ENCODE measurements around the gene CHD5. TPM values are rescaled to one million over a fixed set of nuclear protein-coding genes. Genes with fewer than 3 reads are reported as not detected.
A peak's percentile ranks its signal among the peaks of the same experiment; 100 is the strongest.

Gene CHD5
- total RNA-seq, 2 donors from 2014 or later: 0.47 to 0.59 TPM

DNA sequence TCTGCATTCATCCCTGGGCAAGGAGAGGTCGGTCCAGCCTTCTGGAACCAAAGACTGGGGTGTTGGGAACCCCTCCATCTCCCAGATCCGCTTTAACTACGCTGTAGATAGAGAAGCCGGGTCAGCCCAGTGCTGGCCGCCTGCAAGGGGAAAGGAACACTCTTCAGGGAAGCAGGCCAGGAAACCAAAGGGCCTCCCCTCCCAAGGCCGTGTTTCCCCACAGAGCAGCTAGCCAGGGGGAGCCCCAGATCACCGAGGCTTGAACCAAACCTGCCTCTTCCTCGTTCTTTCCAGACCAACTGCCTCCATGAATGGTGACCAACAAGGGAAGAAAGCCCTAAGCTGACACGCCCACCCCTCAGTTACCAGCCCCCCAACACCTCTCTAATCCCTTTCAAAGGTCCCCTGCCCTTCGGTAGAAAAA lies 1.2 kb upstream of the CHD5 start:
- ATAC-seq (no peak), DNase-seq (ENCODE audit: low spot score in 2 of 2) (no peak)
- no peak overlapping the region for H3K27ac Mint-ChIP-seq
- peaks cover 7 to 10% of the 10 kb centered on the region in 2 donors for H3K36me3 Mint-ChIP-seq
- no peaks in the 10 kb centered on the region for H3K9me3 Mint-ChIP-seq

- no peak for DNase-seq (ENCODE audit: low spot score in 2 of 2)
- Mint-ChIP-seq H3K9me3 (no peaks in the 10 kb centered on the region), H3K36me3 (peaks cover 3 to 10% of the 10 kb centered on the region in 2 donors), H3K27ac (no peak overlapping the region)
- ATAC-seq: peak in 1 of 2 donors; percentile 25
These were observed 688 bp upstream of the CHD5 start for GRCh38 chr1:6180707-6181311.

GRCh38 chr1:6179564-6180175 lies 451 bp downstream of the CHD5 start:
- H3K27ac Mint-ChIP-seq: no peak overlapping the region
- DNase-seq (ENCODE audit: low spot score in 2 of 2): no peak
- H3K36me3 Mint-ChIP-seq: peaks cover 0 to 10% of the 10 kb centered on the region in 2 donors
- ATAC-seq: peak in 1 of 2 donors; percentile 8
- H3K9me3 Mint-ChIP-seq: no peaks in the 10 kb centered on the region

DNA sequence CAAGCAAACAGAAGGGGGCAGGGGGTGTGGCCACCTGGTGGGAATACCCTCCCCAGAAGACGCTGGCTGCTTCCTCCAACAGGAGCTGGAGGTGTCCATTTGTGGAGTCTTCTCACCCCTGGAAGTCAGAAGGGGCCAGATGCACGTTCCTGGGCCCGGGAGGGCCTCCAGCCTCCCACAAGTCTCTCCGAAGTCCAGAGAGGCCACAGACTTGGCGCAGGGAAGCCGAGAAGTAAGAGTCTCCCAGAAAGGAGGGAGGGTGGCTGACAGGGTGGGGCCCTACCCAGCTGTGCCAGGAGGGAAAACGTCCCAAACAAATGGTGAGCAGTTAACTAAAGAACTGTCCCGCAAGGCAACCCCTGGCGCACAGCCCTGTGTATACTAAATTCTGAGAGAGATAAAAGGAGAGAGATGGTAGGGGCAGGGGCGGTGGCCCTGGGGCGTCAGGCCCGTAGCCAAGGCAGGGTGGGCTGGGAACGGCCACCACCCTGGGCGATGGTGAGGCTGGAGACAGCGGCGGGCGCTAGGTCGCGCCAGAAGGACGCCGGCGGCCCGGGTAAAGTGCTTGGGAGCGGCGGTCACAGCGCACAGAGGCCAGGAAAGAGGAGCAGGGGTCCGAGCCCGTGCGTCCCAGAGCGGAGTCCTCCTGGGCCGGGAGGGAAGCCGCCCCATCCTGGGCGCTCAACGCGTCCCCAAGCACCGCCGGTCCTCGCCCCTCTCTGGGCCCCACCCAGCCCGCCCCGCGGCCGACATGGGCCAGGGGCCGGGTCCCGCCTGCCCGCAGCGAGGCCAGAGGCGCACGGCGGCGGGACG lies 1.2 kb downstream of the CHD5 start:
- Mint-ChIP-seq H3K36me3 (peaks cover 0 to 10% of the 10 kb centered on the region in 2 donors), H3K9me3 (no peaks in the 10 kb centered on the region), H3K27ac (no peak overlapping the region)
- DNase-seq (ENCODE audit: low spot score in 2 of 2) (no peak), ATAC-seq (peak in 1 of 2 donors; percentile 12)

- DNase-seq (ENCODE audit: low spot score in 2 of 2) (no peak), ATAC-seq (no peak)
- H3K27ac Mint-ChIP-seq: no peak overlapping the region
- no peaks in the 10 kb centered on the region for H3K9me3 Mint-ChIP-seq
- peaks cover 0 to 7% of the 10 kb centered on the region in 2 donors for H3K36me3 Mint-ChIP-seq
These were observed 2.3 kb downstream of the CHD5 start for GRCh38 chr1:6177681-6178380.

DNA sequence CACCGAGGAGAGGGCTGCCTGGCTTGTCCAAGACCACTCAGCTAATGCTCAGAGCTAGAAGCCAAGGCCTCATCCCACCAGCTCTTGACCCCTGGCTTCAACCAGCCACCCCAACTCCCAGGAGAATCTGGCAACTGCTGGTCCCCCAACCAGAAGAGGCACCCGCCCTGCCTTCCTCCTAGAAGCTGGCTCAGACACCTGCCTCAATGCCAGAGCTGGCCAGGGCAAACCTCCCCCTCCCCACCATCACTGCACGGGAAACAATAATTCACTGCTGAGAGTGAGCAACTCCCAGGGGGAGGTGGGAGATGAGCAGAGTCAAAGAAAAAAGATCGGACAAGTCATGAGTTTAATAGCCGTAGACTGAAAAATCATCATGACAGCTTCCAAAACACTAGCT lies 3.3 kb downstream of the CHD5 start:
- Mint-ChIP-seq H3K36me3 (peaks cover 0 to 6% of the 10 kb centered on the region in 2 donors), H3K9me3 (no peaks in the 10 kb centered on the region), H3K27ac (no peak overlapping the region)
- no peak for DNase-seq (ENCODE audit: low spot score in 2 of 2)
- no peak for ATAC-seq

DNA sequence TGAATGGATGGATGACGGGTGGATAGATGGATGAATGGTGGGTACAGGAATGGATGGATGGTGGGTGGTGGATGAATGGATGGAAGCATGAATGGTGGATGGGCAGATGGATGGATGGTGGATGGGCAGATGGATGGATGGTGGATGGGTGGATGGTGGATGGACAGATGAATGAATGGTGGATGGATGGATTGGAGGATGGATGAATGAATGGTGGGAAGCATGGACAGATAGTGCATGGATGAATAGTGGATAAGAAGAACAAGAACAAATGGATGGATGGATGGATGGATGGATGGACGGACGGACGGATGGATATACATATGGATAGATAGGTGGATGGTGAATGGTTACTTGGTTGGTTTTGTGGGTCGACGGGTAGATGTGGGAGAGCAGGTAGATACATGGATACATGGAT lies 4.7 kb downstream of the CHD5 start:
- H3K36me3 Mint-ChIP-seq: peaks cover 0 to 6% of the 10 kb centered on the region in 2 donors
- no peak overlapping the region for H3K27ac Mint-ChIP-seq
- H3K9me3 Mint-ChIP-seq: no peaks in the 10 kb centered on the region
- DNase-seq (ENCODE audit: low spot score in 2 of 2) (no peak), ATAC-seq (no peak)

DNA sequence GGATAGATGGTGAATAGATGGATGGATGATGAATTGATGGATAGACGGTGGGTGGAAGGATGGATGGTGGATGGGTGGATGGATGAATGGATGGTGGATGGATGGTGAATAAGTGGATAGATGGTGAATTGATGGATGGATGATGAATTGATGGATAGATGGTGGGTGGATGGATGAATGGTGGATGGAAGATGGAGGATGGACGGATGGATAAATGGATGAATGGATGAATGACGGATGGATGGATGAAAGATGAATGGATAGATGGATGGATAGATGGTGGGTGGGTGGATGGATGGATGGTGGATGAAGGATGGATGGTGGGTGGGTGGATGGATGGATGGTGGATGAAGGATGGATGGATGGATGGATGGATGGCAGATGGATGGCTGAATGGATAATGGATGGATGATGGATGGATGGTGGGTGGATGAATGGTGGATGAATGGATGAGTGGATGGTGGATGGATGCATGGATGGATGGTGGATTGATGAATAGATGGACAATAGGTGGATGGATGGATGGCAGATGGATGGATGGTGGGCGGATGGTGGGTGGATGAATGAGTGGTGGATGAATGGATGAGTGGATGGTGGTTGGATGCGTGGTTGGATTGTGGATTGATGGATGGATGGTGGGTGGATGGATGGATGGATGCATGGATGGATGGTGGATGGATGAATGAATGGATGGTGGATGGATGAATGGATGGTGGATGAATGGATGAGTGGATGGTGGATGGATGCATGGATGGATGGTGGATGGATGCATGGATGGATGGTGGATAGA lies 5.3 kb downstream of the CHD5 start:
- H3K27ac Mint-ChIP-seq: no peak overlapping the region
- DNase-seq (ENCODE audit: low spot score in 2 of 2): no peak
- ATAC-seq: no peak
- H3K9me3 Mint-ChIP-seq: no peaks in the 10 kb centered on the region
- peaks cover 0 to 6% of the 10 kb centered on the region in 2 donors for H3K36me3 Mint-ChIP-seq

DNA sequence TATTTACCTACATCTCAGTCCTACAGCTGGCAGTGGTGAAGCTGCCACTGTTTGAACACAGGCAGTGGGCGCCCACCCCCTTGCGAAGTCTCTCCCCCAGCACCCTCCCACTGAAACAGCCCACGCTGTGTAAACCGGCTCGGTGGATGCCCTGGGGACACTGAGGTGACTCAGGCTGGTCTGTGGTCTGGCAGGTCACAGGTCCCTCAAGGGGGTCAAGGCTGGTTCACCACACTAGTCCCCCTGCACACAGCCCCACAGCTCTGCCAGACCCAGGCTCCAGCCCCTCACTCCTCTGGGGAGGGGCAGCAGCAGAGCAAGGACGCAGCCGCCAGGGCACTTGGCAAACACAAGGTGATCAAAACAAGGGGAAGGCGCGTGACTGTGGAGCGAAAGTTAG lies 7.6 kb downstream of the CHD5 start:
- H3K27ac Mint-ChIP-seq: no peak overlapping the region
- peaks cover 0 to 5% of the 10 kb centered on the region in 2 donors for H3K36me3 Mint-ChIP-seq
- no peaks in the 10 kb centered on the region for H3K9me3 Mint-ChIP-seq
- no peak for DNase-seq (ENCODE audit: low spot score in 2 of 2)
- no peak for ATAC-seq

- peak in 1 of 2 donors; percentile 42 for ATAC-seq
- no peaks in the 10 kb centered on the region for H3K36me3 Mint-ChIP-seq
- H3K27ac Mint-ChIP-seq: no peak overlapping the region
- no peak for DNase-seq (ENCODE audit: low spot score in 2 of 2)
- no peaks in the 10 kb centered on the region for H3K9me3 Mint-ChIP-seq
These were observed 8.5 kb downstream of the CHD5 start for GRCh38 chr1:6171548-6172124.

GRCh38 chr1:6170742-6171201 lies 9.3 kb downstream of the CHD5 start:
- Mint-ChIP-seq H3K36me3 (no peaks in the 10 kb centered on the region), H3K27ac (no peak overlapping the region), H3K9me3 (no peaks in the 10 kb centered on the region)
- DNase-seq (ENCODE audit: low spot score in 2 of 2) (no peak), ATAC-seq (no peak)

- Mint-ChIP-seq H3K36me3 (no peaks in the 10 kb centered on the region), H3K27ac (no peak overlapping the region)
These were observed 9.9 kb downstream of the CHD5 start for GRCh38 chr1:6170116-6170741.

DNA sequence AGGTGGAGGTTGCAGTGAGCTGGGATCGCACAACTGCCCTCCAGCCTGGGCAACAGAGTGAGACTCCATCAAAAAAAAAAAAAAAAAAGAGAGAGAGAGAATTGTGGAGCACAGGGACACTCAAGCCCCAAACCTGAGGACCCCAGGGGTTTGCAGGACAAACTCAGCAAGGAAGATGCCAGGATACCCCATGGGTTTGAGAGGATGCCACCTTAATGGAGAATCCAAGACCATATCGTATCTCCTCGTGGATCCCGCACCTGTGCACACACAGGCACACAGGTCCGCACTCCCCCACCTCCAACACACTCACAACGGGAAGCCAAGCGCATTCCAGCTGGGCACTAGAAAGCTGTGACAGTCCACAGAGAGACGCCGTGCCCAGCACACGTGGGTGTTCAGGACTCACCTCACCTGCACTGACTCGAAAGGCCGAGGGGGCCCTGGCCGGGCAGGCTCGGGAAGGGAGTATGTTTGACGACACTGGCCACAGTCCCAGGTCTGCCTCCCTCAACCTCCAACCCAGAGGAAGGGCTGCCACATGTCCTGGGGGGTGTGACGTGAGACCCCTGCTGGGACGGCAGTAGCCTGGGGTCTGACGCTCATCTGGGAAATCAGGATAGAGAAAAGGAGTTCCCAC lies 11.1 kb downstream of the CHD5 start:
- H3K27ac Mint-ChIP-seq: no peak overlapping the region
- DNase-seq (ENCODE audit: low spot score in 2 of 2): no peak
- no peaks in the 10 kb centered on the region for H3K9me3 Mint-ChIP-seq
- ATAC-seq: no peak
- no peaks in the 10 kb centered on the region for H3K36me3 Mint-ChIP-seq

More at GRCh38 chr1:6170116-6170741, 9.9 kb downstream of the CHD5 start:
- DNase-seq (ENCODE audit: low spot score in 2 of 2) (no peak), ATAC-seq (no peak)
- no peaks in the 10 kb centered on the region for H3K9me3 Mint-ChIP-seq

DNA sequence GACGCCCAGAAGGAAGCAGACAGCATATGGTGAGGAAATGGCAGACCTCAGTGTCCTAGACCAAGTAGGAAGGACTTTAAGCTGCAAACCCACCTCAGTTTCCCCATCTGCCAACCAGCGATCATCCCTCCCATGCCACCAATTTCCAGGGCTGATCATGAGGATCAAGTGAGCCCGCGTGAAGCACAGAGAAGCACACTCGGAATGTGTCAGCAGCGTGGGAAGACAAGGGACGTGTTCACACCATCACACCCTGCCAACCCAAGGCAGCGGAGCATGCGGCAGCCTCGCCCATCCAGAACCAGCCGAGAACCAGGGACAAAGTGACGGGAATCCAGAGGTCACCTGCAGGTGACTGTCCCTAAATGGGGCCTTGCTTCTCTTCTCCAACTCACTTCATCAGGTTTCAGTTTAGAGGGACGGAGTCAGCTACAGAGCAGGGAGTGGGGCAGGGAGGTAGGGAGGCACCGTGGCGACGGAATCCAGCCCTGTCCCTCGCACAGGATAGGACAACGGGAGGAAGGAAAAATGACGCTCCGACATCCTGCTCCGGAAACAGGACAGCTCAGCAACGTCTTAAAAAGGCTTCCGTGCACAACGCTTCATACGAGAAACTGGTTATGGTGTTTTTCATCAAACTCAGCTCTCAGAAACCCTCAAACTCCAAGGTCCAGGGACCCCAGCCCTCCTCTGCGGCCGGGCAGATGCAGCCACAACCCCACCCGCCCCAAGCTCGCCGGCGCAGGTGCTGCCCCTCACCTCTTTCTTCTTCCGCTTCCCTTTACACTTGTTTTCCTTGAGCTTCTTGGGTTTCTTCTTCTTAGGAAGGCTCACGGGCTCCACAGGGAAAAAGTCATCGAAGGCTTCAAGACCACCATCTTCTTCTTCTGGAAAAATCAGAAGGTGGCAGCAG lies 12.5 kb downstream of the CHD5 start:
- no peaks in the 10 kb centered on the region for H3K36me3 Mint-ChIP-seq
- no peak for DNase-seq (ENCODE audit: low spot score in 2 of 2)
- no peak for ATAC-seq

More for the DNA sequence above, 12.5 kb downstream of the CHD5 start:
- Mint-ChIP-seq H3K27ac (peak overlapping the region in 1 of 2 donors; percentile 9), H3K9me3 (no peaks in the 10 kb centered on the region)

Data from activated naive CD4-positive, alpha-beta T cell treated with anti-CD3 and anti-CD28 coated beads, Interleukin-2, amount 50 U/mL, for 72 hours (primary cell).